ENCODE data around the gene TCF7.

The TCF7 gene

GRCh38 chr5:134132372-134133187, 18.1 kb downstream of the TCF7 start:
- Histone ChIP-seq H3K36me3 (ENCODE audit: control insufficient read depth in 1 of 2, insufficient read depth in 2 of 2, low read length in 2 of 2) (peaks cover 42 to 59% of the 10 kb centered on the region in 2 experiments), H3K23ac (ENCODE audit: low read length) (no peak overlapping the region), H3K27ac (ENCODE audit: low read depth, low read length) (no peak overlapping the region), H2BK12ac (ENCODE audit: low read length) (no peak overlapping the region), H3K4me1 (ENCODE audit: control insufficient read depth in 1 of 2, insufficient read depth in 2 of 2, low read length in 2 of 2) (peaks cover 15% of the 10 kb centered on the region in 2 experiments), H3K18ac (ENCODE audit: low read length) (no peak overlapping the region), H3K79me1 (ENCODE audit: low read length) (no peaks in the 10 kb centered on the region), H2AK5ac (ENCODE audit: low read length) (no peak overlapping the region), H3K4me3 (ENCODE audit: low read depth, low read length) (no peak overlapping the region), H4K91ac (ENCODE audit: low read depth, low read length) (no peak overlapping the region), H3K4ac (ENCODE audit: low read depth, low read length) (no peak overlapping the region), H3K9me3 (ENCODE audit: insufficient read depth, low read depth, low read length) (no peaks in the 10 kb centered on the region), H3K9ac (ENCODE audit: low read length) (no peak overlapping the region), H2AFZ (ENCODE audit: insufficient read depth, low read length, poor library complexity) (no peak overlapping the region), H3K14ac (ENCODE audit: low read length) (no peak overlapping the region), H3K27me3 (ENCODE audit: insufficient read depth, low read length) (no peaks in the 10 kb centered on the region), H4K12ac (ENCODE audit: low read depth, low read length) (no peak overlapping the region), H3K4me2 (ENCODE audit: low read length) (no peak overlapping the region), H2BK5ac (ENCODE audit: low read depth, low read length, poor library complexity) (no peak overlapping the region), H4K8ac (ENCODE audit: low read depth, low read length) (no peak overlapping the region), H3K79me2 (ENCODE audit: control insufficient read depth, insufficient read depth, low read length, poor library complexity) (no peaks in the 10 kb centered on the region), H2BK120ac (ENCODE audit: insufficient read depth, low read length, poor library complexity) (no peak overlapping the region)
- DNase-seq = no peak
- WGBS (ENCODE audit: extremely low coverage, insufficient coverage, insufficient read length) = no CpG with 5 or more reads among the region's 16 CpGs

GRCh38 chr5:134133188-134133994, 18.9 kb downstream of the TCF7 start:
- H3K4me1 ChIP-seq (ENCODE audit: control insufficient read depth in 1 of 2, insufficient read depth in 2 of 2, low read length in 2 of 2) = peaks cover 16 to 17% of the 10 kb centered on the region in 2 experiments
- no peak overlapping the region for H2AFZ ChIP-seq (ENCODE audit: insufficient read depth, low read length, poor library complexity)
- H4K91ac ChIP-seq (ENCODE audit: low read depth, low read length) = no peak overlapping the region
- no peaks in the 10 kb centered on the region for H3K79me2 ChIP-seq (ENCODE audit: control insufficient read depth, insufficient read depth, low read length, poor library complexity)
- H3K27ac ChIP-seq (ENCODE audit: low read depth, low read length) = no peak overlapping the region
- H3K18ac ChIP-seq (ENCODE audit: low read length) = no peak overlapping the region
- H3K4me2 ChIP-seq (ENCODE audit: low read length) = no peak overlapping the region
- H2BK12ac ChIP-seq (ENCODE audit: low read length) = no peak overlapping the region
- no peak for DNase-seq
- no peak overlapping the region for H3K4ac ChIP-seq (ENCODE audit: low read depth, low read length)
- H3K9ac ChIP-seq (ENCODE audit: low read length) = no peak overlapping the region
- H2AK5ac ChIP-seq (ENCODE audit: low read length) = no peak overlapping the region
- H3K79me1 ChIP-seq (ENCODE audit: low read length) = no peaks in the 10 kb centered on the region
- H3K14ac ChIP-seq (ENCODE audit: low read length) = no peak overlapping the region
- H2BK120ac ChIP-seq (ENCODE audit: insufficient read depth, low read length, poor library complexity) = no peak overlapping the region
- H2BK5ac ChIP-seq (ENCODE audit: low read depth, low read length, poor library complexity) = no peak overlapping the region
- no CpG with 5 or more reads among the region's 9 CpGs for WGBS (ENCODE audit: extremely low coverage, insufficient coverage, insufficient read length)
- H3K4me3 ChIP-seq (ENCODE audit: low read depth, low read length) = no peak overlapping the region
- no peak overlapping the region for H4K12ac ChIP-seq (ENCODE audit: low read depth, low read length)
- H4K8ac ChIP-seq (ENCODE audit: low read depth, low read length) = no peak overlapping the region
- peaks cover 42 to 59% of the 10 kb centered on the region in 2 experiments for H3K36me3 ChIP-seq (ENCODE audit: control insufficient read depth in 1 of 2, insufficient read depth in 2 of 2, low read length in 2 of 2)
- H3K27me3 ChIP-seq (ENCODE audit: insufficient read depth, low read length) = no peaks in the 10 kb centered on the region
- no peak overlapping the region for H3K23ac ChIP-seq (ENCODE audit: low read length)
- no peaks in the 10 kb centered on the region for H3K9me3 ChIP-seq (ENCODE audit: insufficient read depth, low read depth, low read length)

GRCh38 chr5:134133995-134134541, 19.6 kb downstream of the TCF7 start:
- no peak overlapping the region for H3K4me3 ChIP-seq (ENCODE audit: low read depth, low read length)
- H4K91ac ChIP-seq (ENCODE audit: low read depth, low read length) = no peak overlapping the region
- H2AFZ ChIP-seq (ENCODE audit: insufficient read depth, low read length, poor library complexity) = no peak overlapping the region
- no peaks in the 10 kb centered on the region for H3K27me3 ChIP-seq (ENCODE audit: insufficient read depth, low read length)
- H3K27ac ChIP-seq (ENCODE audit: low read depth, low read length) = no peak overlapping the region
- no peak overlapping the region for H4K12ac ChIP-seq (ENCODE audit: low read depth, low read length)
- H2BK5ac ChIP-seq (ENCODE audit: low read depth, low read length, poor library complexity) = no peak overlapping the region
- no peaks in the 10 kb centered on the region for H3K79me1 ChIP-seq (ENCODE audit: low read length)
- H2BK120ac ChIP-seq (ENCODE audit: insufficient read depth, low read length, poor library complexity) = no peak overlapping the region
- no peak overlapping the region for H3K14ac ChIP-seq (ENCODE audit: low read length)
- no peak overlapping the region for H2BK12ac ChIP-seq (ENCODE audit: low read length)
- WGBS (ENCODE audit: extremely low coverage, insufficient coverage, insufficient read length) = no CpG with 5 or more reads among the region's 6 CpGs
- no peak overlapping the region for H3K23ac ChIP-seq (ENCODE audit: low read length)
- H3K18ac ChIP-seq (ENCODE audit: low read length) = no peak overlapping the region
- H3K4me1 ChIP-seq (ENCODE audit: control insufficient read depth in 1 of 2, insufficient read depth in 2 of 2, low read length in 2 of 2) = peaks cover 19 to 20% of the 10 kb centered on the region in 2 experiments
- no peaks in the 10 kb centered on the region for H3K79me2 ChIP-seq (ENCODE audit: control insufficient read depth, insufficient read depth, low read length, poor library complexity)
- H2AK5ac ChIP-seq (ENCODE audit: low read length) = no peak overlapping the region
- no peak for DNase-seq
- H3K4ac ChIP-seq (ENCODE audit: low read depth, low read length) = no peak overlapping the region
- no peak overlapping the region for H3K9ac ChIP-seq (ENCODE audit: low read length)
- peaks cover 40 to 61% of the 10 kb centered on the region in 2 experiments for H3K36me3 ChIP-seq (ENCODE audit: control insufficient read depth in 1 of 2, insufficient read depth in 2 of 2, low read length in 2 of 2)
- H3K4me2 ChIP-seq (ENCODE audit: low read length) = no peak overlapping the region
- H3K9me3 ChIP-seq (ENCODE audit: insufficient read depth, low read depth, low read length) = no peaks in the 10 kb centered on the region
- H4K8ac ChIP-seq (ENCODE audit: low read depth, low read length) = no peak overlapping the region

GRCh38 chr5:134135091-134135655, 20.7 kb downstream of the TCF7 start:
- Histone ChIP-seq H3K9me3 (ENCODE audit: insufficient read depth, low read depth, low read length) (no peaks in the 10 kb centered on the region), H4K12ac (ENCODE audit: low read depth, low read length) (no peak overlapping the region), H3K4me2 (ENCODE audit: low read length) (no peak overlapping the region), H3K27me3 (ENCODE audit: insufficient read depth, low read length) (no peaks in the 10 kb centered on the region), H4K91ac (ENCODE audit: low read depth, low read length) (no peak overlapping the region), H2BK120ac (ENCODE audit: insufficient read depth, low read length, poor library complexity) (no peak overlapping the region), H2AK5ac (ENCODE audit: low read length) (no peak overlapping the region), H2BK12ac (ENCODE audit: low read length) (no peak overlapping the region), H3K36me3 (ENCODE audit: control insufficient read depth in 1 of 2, insufficient read depth in 2 of 2, low read length in 2 of 2) (peaks cover 41 to 62% of the 10 kb centered on the region in 2 experiments), H3K9ac (ENCODE audit: low read length) (no peak overlapping the region), H3K79me2 (ENCODE audit: control insufficient read depth, insufficient read depth, low read length, poor library complexity) (no peaks in the 10 kb centered on the region), H4K8ac (ENCODE audit: low read depth, low read length) (no peak overlapping the region), H3K4me3 (ENCODE audit: low read depth, low read length) (no peak overlapping the region), H3K79me1 (ENCODE audit: low read length) (no peaks in the 10 kb centered on the region), H2AFZ (ENCODE audit: insufficient read depth, low read length, poor library complexity) (no peak overlapping the region), H3K23ac (ENCODE audit: low read length) (no peak overlapping the region), H3K4ac (ENCODE audit: low read depth, low read length) (no peak overlapping the region), H3K27ac (ENCODE audit: low read depth, low read length) (no peak overlapping the region), H3K14ac (ENCODE audit: low read length) (no peak overlapping the region), H2BK5ac (ENCODE audit: low read depth, low read length, poor library complexity) (no peak overlapping the region), H3K18ac (ENCODE audit: low read length) (no peak overlapping the region), H3K4me1 (ENCODE audit: control insufficient read depth in 1 of 2, insufficient read depth in 2 of 2, low read length in 2 of 2) (peaks cover 19 to 20% of the 10 kb centered on the region in 2 experiments)
- no peak for DNase-seq
- WGBS (ENCODE audit: extremely low coverage, insufficient coverage, insufficient read length) = no CpG with 5 or more reads among the region's 7 CpGs

Measured in trophoblast cell (in vitro differentiated cells and primary cell).